ENCODE results near the gene SIAH2. TPM values are rescaled to one million over a fixed set of nuclear protein-coding genes. Genes with fewer than 3 reads are reported as not detected.
A peak's percentile ranks its signal among the peaks of the same experiment; 100 is the strongest.

Gene SIAH2
- total and polyA plus RNA-seq, 4 donors, result 7.5 to 37.9 (median 21.9) TPM

DNA sequence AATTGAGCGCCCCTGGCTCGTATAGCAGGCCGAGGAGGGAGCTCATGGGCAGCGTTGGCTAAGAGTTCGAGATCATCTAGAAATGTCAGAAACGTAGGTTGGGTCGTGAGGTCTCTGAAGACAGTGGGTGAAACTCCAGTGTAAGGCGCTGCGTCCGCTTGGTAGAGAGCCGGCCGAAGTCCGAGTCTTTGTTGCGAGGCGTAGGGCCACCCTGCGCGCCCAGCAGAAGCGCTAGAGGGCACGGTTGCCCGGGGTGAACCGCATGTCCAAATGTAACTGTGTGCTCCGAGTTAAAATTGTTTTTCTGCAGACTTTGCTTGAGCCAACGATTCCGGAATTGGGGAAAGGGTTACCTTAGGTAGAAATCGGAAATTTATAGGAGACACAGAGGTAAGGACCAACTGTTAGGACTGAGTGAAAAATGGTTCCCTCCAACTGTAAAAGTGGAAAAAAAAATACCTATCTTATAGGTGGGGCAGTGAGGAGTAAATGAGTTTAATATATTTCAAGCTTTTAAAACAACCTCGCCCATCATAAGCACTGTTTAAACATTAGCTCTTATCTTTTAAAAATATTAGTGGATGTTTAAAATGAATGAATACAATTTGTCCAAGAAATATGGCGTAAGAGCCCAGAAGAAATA lies 993 bp upstream of the SIAH2 start:
- peaks cover 0 to 5% (median 1%) of the 10 kb centered on the region in 4 donors for H3K36me3 ChIP-seq (ENCODE audit: control insufficient read depth in 4 of 4, insufficient read depth in 4 of 4, low read length in 4 of 4)
- H3K4me3 ChIP-seq, result peak overlapping the region; percentile 47
- peak overlapping the region; percentile 95 to 96 for H3K27ac ChIP-seq (ENCODE audit: low read depth in 1 of 2, low read length in 1 of 2)
- no peaks in the 10 kb centered on the region for H3K9me3 ChIP-seq (ENCODE audit: control insufficient read depth in 4 of 4, insufficient read depth in 3 of 4, low read length in 3 of 4)
- peak overlapping the region; percentile 79 to 97 for H3K9ac ChIP-seq (ENCODE audit: insufficient read depth in 1 of 2, low read length in 2 of 2)
- TF ChIP-seq, protein P1, sequence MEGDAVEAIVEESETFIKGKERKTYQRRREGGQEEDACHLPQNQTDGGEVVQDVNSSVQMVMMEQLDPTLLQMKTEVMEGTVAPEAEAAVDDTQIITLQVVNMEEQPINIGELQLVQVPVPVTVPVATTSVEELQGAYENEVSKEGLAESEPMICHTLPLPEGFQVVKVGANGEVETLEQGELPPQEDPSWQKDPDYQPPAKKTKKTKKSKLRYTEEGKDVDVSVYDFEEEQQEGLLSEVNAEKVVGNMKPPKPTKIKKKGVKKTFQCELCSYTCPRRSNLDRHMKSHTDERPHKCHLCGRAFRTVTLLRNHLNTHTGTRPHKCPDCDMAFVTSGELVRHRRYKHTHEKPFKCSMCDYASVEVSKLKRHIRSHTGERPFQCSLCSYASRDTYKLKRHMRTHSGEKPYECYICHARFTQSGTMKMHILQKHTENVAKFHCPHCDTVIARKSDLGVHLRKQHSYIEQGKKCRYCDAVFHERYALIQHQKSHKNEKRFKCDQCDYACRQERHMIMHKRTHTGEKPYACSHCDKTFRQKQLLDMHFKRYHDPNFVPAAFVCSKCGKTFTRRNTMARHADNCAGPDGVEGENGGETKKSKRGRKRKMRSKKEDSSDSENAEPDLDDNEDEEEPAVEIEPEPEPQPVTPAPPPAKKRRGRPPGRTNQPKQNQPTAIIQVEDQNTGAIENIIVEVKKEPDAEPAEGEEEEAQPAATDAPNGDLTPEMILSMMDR (IDR thresholded peaks at IDR 0.05; ENCODE audit: control extremely low read depth, extremely low read depth), result peak; percentile 28
- DNase-seq (peak in 2 of 3 donors; percentile 71 to 76), ATAC-seq (ENCODE audit: insufficient read depth, low FRiP score) (peak; percentile 67)
- peaks cover 0 to 23% (median 9%) of the 10 kb centered on the region in 5 donors for H3K4me1 ChIP-seq (ENCODE audit: control insufficient read depth in 5 of 5, insufficient read depth in 5 of 5, low read length in 5 of 5)
- H3K27me3 ChIP-seq (ENCODE audit: control insufficient read depth in 3 of 3, insufficient read depth in 3 of 3, low read length in 2 of 3), result no peaks in the 10 kb centered on the region
- 4 to 5% methylated on average over 27 of the region's 27 CpGs for WGBS, 2 donors

DNA sequence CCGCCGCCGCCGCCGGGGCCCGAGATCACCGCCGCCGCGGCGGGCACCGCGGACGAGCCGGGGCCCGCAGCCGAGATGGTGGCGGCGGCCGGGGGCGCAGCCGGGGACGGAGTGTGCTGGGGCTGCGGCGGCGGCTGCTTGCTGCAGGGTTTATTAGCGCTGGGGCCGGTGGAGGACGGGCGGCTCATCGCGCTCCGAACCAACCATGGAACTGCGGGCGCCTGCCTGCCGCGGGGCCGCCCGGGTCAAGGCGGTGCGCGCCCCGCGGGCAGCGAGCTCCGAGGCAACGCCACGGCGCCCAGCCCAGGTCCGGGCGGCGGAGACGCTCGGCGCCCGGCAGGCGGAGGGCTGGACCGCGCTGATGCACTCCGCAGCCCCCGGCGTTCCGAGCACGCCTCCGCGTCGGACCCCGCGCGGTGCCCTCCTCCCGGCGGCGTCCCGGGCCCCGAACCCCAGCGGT lies 277 bp downstream of the SIAH2 start:
- Histone ChIP-seq H3K4me3 (peak overlapping the region; percentile 96), H3K9me3 (ENCODE audit: control insufficient read depth in 4 of 4, insufficient read depth in 3 of 4, low read length in 3 of 4) (no peaks in the 10 kb centered on the region), H3K4me1 (ENCODE audit: control insufficient read depth in 5 of 5, insufficient read depth in 5 of 5, low read length in 5 of 5) (peaks cover 0 to 23% (median 9%) of the 10 kb centered on the region in 5 donors), H3K36me3 (ENCODE audit: control insufficient read depth in 4 of 4, insufficient read depth in 4 of 4, low read length in 4 of 4) (peaks cover 0 to 7% (median 2%) of the 10 kb centered on the region in 4 donors), H3K9ac (ENCODE audit: insufficient read depth in 1 of 2, low read length in 2 of 2) (peak overlapping the region in 1 of 2 donors; percentile 74), H3K27ac (ENCODE audit: low read depth in 1 of 2, low read length in 1 of 2) (peak overlapping the region; percentile 95 to 96), H3K27me3 (ENCODE audit: control insufficient read depth in 3 of 3, insufficient read depth in 3 of 3, low read length in 2 of 3) (no peaks in the 10 kb centered on the region)
- 0 to 2% methylated on average over 24 to 76 of the region's 76 CpGs for WGBS, 2 donors
- DNase-seq (no peak), ATAC-seq (ENCODE audit: insufficient read depth, low FRiP score) (no peak)
- TF ChIP-seq, protein P1 (IDR thresholded peaks at IDR 0.05; ENCODE audit: control extremely low read depth, extremely low read depth), result no peak

DNA sequence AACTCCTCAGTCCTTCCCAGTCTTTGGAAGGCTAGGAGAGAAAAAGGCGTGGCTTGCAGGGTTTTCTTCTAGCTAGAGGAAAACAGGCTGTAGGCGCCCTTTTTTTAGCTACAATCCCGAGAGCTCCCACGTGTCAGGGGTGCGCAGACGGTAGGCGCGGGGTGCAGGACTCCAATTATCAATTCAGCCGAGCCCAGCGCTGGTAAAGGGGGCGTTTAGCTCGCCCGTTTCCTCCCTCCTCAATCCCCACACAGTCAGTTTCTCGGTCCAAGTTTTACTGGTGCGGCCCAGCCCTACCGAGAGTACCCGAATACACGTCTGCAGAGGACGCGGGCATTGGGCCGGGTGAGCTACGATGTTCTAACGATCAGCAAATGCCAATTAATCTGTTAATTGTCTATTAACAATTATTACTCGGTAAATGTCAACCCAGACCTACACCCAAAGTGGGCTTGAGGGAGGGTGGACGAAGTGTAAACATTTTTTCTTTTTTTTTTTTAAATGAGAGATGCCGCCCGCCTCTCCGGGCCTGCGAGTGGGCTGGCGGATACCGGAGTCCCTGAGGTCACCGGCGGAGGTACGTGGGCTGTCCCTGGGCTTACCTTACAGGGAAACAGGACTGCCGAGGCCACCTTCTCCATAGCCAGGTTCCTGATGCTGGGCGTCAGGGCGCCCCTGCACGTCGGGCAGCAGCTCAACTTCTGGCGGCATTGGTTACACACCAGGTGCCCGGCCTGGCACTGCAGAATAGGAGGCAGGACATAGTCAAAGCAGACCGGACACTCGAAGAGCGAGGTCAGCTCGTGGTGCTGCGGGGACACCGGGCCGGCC lies 923 bp downstream of the SIAH2 start:
- WGBS, 2 donors, result 0% methylated on average over 47 to 48 of the region's 48 CpGs
- ATAC-seq (ENCODE audit: insufficient read depth, low FRiP score), result no peak
- TF ChIP-seq, protein P1 (IDR thresholded peaks at IDR 0.05; ENCODE audit: control extremely low read depth, extremely low read depth), result no peak
- DNase-seq, result peak; percentile 62 to 83 (median 83)
- Histone ChIP-seq H3K9me3 (ENCODE audit: control insufficient read depth in 4 of 4, insufficient read depth in 3 of 4, low read length in 3 of 4) (no peaks in the 10 kb centered on the region), H3K27me3 (ENCODE audit: control insufficient read depth in 3 of 3, insufficient read depth in 3 of 3, low read length in 2 of 3) (no peaks in the 10 kb centered on the region), H3K4me1 (ENCODE audit: control insufficient read depth in 5 of 5, insufficient read depth in 5 of 5, low read length in 5 of 5) (peaks cover 0 to 27% (median 9%) of the 10 kb centered on the region in 5 donors), H3K36me3 (ENCODE audit: control insufficient read depth in 4 of 4, insufficient read depth in 4 of 4, low read length in 4 of 4) (peaks cover 0 to 7% (median 2%) of the 10 kb centered on the region in 4 donors), H3K9ac (ENCODE audit: insufficient read depth in 1 of 2, low read length in 2 of 2) (peak overlapping the region; percentile 69 to 74), H3K27ac (ENCODE audit: low read depth in 1 of 2, low read length in 1 of 2) (peak overlapping the region; percentile 95 to 96), H3K4me3 (peak overlapping the region; percentile 96)
